ENCODE measurements around the gene CACNA2D3.

- TF ChIP-seq GATA2 (IDR thresholded peaks at IDR 0.05; ENCODE audit: low read depth, low read length) (no peak), GATA3 (IDR thresholded peaks at IDR 0.05; ENCODE audit: low read depth, low read length) (no peak)
Measured at GRCh38 chr3:54831112-54831511, 708.8 kb downstream of the CACNA2D3 start.
